HEK293 (cell line): ENCODE measurements around the gene WNT7A.

ENCODE experiments used
- CTCF ChIA-PET: fragments of 350-600 bp; formaldehyde crosslinking; extraction: SDS; loops from one replicate; lab custom pipeline; 2021; ENCODE audit warnings: antibody characterized with exemption; lab: Yijun Ruan, JAX
- POLR2A ChIA-PET: fragments of 300-600 bp; formaldehyde crosslinking; extraction: SDS; loops from one replicate; lab custom pipeline; 2020; ENCODE audit warnings: antibody characterized with exemption, inconsistent platforms; lab: Yijun Ruan, JAX
- H3K27ac ChIP-seq: fragments of 200-500 bp; sonication (Bioruptor generic); 2 replicates; pipeline ENCODE4 v1.5.1; 2014; ENCODE audit warnings: low read depth, low read length, control low read depth, inconsistent platforms; ENCODE audit errors: extremely low read depth
- H3K36me3 ChIP-seq, 2 experiments: fragments of 200-500 bp in 1 of 2; sonication (Bioruptor generic) in 1 of 2; 1 replicate in 1 of 2; 2 replicates in 1 of 2; pipeline ENCODE4 v1.5.1; 2014 to 2017; ENCODE audit warnings: inconsistent platforms in 2 of 2, low read length in 2 of 2; ENCODE audit not compliant: control insufficient read depth in 2 of 2, insufficient read depth in 1 of 2
- H3K4me1 ChIP-seq: fragments of 200-500 bp; sonication (Bioruptor generic); 2 replicates; pipeline ENCODE4 v1.5.1; 2014; ENCODE audit warnings: mild to moderate bottlenecking, low read length, inconsistent platforms; ENCODE audit not compliant: control insufficient read depth, insufficient read depth
- H3K4me3 ChIP-seq: 2 replicates; pipeline ENCODE4 v1.5.1; 2011; ENCODE audit warnings: low read depth, mild to moderate bottlenecking, control low read depth, low read length, moderate library complexity
- H3K9me3 ChIP-seq: fragments of 200-500 bp; sonication (Bioruptor generic); 2 replicates; pipeline ENCODE4 v1.5.1; 2014; ENCODE audit warnings: low read depth, low read length, inconsistent platforms; ENCODE audit not compliant: control insufficient read depth, insufficient read depth
- REPIN1 ChIP-seq: fragments of 450-650 bp; formaldehyde crosslinking; IDR thresholded peaks from 2 replicates; pipeline ENCODE4 v1.5.1; 2017; ENCODE audit warnings: missing biosample characterization, missing genetic modification characterization, low read depth
- SP2 ChIP-seq: fragments of 450-650 bp; formaldehyde crosslinking; IDR thresholded peaks from 2 replicates; pipeline ENCODE4 v1.5.1; 2016; ENCODE audit warnings: missing biosample characterization, missing genetic modification characterization
- ZBTB20 ChIP-seq: fragments of 450-650 bp; formaldehyde crosslinking; IDR thresholded peaks from 2 replicates; pipeline ENCODE4 v1.5.1; 2016; ENCODE audit warnings: missing biosample characterization, missing genetic modification characterization
- ZBTB21 ChIP-seq: fragments of 450-650 bp; formaldehyde crosslinking; IDR thresholded peaks from 2 replicates; pipeline ENCODE4 v1.5.1; 2017; ENCODE audit warnings: missing biosample characterization, missing genetic modification characterization
- ZBTB8A ChIP-seq: fragments of 450-650 bp; formaldehyde crosslinking; IDR thresholded peaks from 2 replicates; pipeline ENCODE4 v1.5.1; 2016; ENCODE audit warnings: missing biosample characterization, missing genetic modification characterization
- ZEB2 ChIP-seq: fragments of 450-650 bp; formaldehyde crosslinking; IDR thresholded peaks from 2 replicates; pipeline ENCODE4 v1.5.1; 2016; ENCODE audit warnings: missing biosample characterization, missing genetic modification characterization
- ZNF426 ChIP-seq: fragments of 450-650 bp; formaldehyde crosslinking; IDR thresholded peaks from 2 replicates; pipeline ENCODE4 v1.5.1; 2017; ENCODE audit warnings: missing biosample characterization, missing genetic modification characterization, mild to moderate bottlenecking, inconsistent platforms, moderate library complexity
- ZNF544 ChIP-seq: fragments of 450-650 bp; formaldehyde crosslinking; IDR thresholded peaks from 2 replicates; pipeline ENCODE4 v1.5.0; 2017; ENCODE audit warnings: missing biosample characterization, missing genetic modification characterization
- ZNF548 ChIP-seq: fragments of 450-650 bp; formaldehyde crosslinking; IDR thresholded peaks from 2 replicates; pipeline ENCODE4 v1.5.1; 2016; ENCODE audit warnings: missing biosample characterization, missing genetic modification characterization
- ZNF654 ChIP-seq: fragments of 450-650 bp; formaldehyde crosslinking; IDR thresholded peaks from 2 replicates; pipeline ENCODE4 v1.5.1; 2016; ENCODE audit warnings: low read depth, missing biosample characterization, missing genetic modification characterization
- TF ChIP-seq, protein P1 (sequence below): fragments of 450-650 bp; formaldehyde crosslinking; IDR thresholded peaks from 2 replicates; pipeline ENCODE4 v1.5.1; 2016; ENCODE audit warnings: missing biosample characterization, missing genetic modification characterization
- TF ChIP-seq, protein P2 (sequence below): fragments of 450-650 bp; formaldehyde crosslinking; IDR thresholded peaks from 2 replicates; pipeline ENCODE4 v1.5.1; 2017; ENCODE audit warnings: missing biosample characterization, missing genetic modification characterization
- TF ChIP-seq, protein P3 (sequence below): fragments of 450-650 bp; formaldehyde crosslinking; IDR thresholded peaks from 2 replicates; pipeline ENCODE4 v1.5.1; 2016; ENCODE audit warnings: missing biosample characterization, missing genetic modification characterization
- TF ChIP-seq, protein P4 (sequence below): fragments of 450-650 bp; formaldehyde crosslinking; IDR thresholded peaks from 2 replicates; pipeline ENCODE4 v1.5.1; 2016; ENCODE audit warnings: missing biosample characterization, missing genetic modification characterization
- TF ChIP-seq, protein P5 (sequence below): fragments of 450-650 bp; formaldehyde crosslinking; IDR thresholded peaks from 2 replicates; pipeline ENCODE4 v1.5.1; 2016; ENCODE audit warnings: missing biosample characterization, missing genetic modification characterization
- TF ChIP-seq, protein P6 (sequence below): fragments of 450-650 bp; formaldehyde crosslinking; IDR thresholded peaks from 2 replicates; pipeline ENCODE4 v1.5.1; 2016; ENCODE audit warnings: missing biosample characterization, missing genetic modification characterization, borderline replicate concordance

Gene WNT7A

DNA sequence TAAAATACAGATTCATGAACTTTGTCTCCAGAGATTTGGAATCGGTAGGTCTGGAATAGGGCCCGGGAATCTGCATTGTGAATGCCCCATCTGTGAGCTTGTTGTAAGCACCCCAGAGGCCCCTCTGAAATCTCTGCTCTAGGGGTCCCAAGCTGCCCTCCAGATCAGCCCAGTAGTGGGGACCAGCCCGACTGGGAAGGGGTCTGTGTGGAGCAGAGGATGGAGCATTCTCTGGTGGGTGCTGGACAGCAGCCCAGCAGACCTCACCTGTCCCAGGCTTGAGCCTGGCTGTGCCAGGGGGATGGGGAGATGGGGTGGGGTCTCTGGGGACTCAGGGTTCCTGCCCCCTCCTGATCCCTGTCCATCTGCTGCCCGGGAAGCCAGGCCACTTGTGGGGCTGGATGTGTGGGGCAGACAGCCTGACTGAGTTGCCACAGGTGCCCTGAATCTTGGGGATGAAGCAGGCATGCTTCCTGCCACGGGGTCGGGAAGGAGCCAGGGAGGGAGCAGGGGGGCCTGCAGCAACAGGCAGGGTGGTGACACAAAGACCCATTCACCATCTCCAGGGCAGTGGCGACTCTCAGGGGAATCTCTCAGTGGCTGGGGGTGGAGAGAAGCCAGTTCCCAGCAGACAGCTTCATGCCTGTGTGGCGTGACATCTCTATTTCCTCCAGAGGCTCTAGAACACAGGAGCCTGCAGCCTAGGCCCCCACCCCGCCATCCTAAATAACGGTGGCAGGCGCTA lies 99.3 kb downstream of the WNT7A start:
- POLR2A ChIA-PET, result no interaction called here
- CTCF ChIA-PET, result interaction anchor here (0.6 kb wide), 1 partner anchor 319 kb away, joined by 3 read pairs; no protein-coding TSS in a partner anchor
- Histone ChIP-seq H3K9me3 (no peaks in the 10 kb centered on the region), H3K4me3 (no peak overlapping the region), H3K36me3 (no peaks in the 10 kb centered on the region), H3K27ac (no peak overlapping the region), H3K4me1 (no peaks in the 10 kb centered on the region)
- TF ChIP-seq, protein P1, sequence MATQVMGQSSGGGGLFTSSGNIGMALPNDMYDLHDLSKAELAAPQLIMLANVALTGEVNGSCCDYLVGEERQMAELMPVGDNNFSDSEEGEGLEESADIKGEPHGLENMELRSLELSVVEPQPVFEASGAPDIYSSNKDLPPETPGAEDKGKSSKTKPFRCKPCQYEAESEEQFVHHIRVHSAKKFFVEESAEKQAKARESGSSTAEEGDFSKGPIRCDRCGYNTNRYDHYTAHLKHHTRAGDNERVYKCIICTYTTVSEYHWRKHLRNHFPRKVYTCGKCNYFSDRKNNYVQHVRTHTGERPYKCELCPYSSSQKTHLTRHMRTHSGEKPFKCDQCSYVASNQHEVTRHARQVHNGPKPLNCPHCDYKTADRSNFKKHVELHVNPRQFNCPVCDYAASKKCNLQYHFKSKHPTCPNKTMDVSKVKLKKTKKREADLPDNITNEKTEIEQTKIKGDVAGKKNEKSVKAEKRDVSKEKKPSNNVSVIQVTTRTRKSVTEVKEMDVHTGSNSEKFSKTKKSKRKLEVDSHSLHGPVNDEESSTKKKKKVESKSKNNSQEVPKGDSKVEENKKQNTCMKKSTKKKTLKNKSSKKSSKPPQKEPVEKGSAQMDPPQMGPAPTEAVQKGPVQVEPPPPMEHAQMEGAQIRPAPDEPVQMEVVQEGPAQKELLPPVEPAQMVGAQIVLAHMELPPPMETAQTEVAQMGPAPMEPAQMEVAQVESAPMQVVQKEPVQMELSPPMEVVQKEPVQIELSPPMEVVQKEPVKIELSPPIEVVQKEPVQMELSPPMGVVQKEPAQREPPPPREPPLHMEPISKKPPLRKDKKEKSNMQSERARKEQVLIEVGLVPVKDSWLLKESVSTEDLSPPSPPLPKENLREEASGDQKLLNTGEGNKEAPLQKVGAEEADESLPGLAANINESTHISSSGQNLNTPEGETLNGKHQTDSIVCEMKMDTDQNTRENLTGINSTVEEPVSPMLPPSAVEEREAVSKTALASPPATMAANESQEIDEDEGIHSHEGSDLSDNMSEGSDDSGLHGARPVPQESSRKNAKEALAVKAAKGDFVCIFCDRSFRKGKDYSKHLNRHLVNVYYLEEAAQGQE (tag by site-specific recombination), result peak; percentile 55
- TF ChIP-seq SP2 (tag by site-specific recombination), result no peak
- TF ChIP-seq REPIN1, result no peak
- TF ChIP-seq ZBTB20 (tag by site-specific recombination), result 0 out of 2 replicates have a peak, but pooled peaks have one; percentile 43

DNA sequence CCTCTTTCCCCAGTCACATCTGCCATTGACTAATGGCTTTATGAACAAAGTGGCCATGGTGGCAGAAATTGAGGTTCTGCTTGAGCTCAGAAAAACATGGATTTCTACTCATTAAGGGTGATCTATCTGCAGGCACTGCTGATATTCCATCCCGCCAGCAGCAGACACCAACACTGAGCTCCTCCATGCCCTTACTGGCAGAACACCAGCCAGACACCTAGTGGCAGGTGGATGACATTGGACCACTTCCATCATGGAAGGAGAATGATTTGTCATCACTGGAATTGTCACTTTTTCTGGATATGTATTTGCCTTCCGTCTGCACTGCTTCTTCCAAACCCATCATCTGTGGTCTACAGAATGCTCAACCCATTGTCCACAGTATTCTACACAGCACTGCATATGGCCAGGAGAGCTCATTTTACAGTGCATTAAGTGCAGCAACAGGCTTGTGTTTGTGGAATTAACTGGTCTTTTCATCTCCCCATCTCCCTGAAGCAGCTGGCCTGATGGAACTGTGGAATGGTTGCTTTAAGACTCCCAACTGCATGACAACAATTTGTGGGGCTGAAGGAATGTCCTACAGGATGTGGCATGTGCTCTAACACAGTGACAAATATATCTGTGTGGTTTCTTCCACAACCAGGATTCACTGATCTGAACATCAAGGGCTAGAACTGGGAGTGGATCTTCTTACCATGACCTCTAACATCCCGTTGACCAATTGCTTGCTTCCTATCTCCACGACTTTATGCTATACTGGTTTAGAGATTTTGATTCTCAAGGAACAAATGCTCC lies 103.4 kb downstream of the WNT7A start:
- Histone ChIP-seq H3K4me1 (no peaks in the 10 kb centered on the region), H3K9me3 (no peaks in the 10 kb centered on the region), H3K27ac (no peak overlapping the region), H3K36me3 (no peaks in the 10 kb centered on the region), H3K4me3 (no peak overlapping the region)
- ChIA-PET CTCF (interaction anchor here (0.5 to 0.7 kb wide), 3 partner anchors 62 to 150 kb away, joined by 3 read pairs; no protein-coding TSS in a partner anchor), POLR2A (no interaction called here)
- TF ChIP-seq ZEB2 (tag by site-specific recombination) (no peak), ZBTB8A (tag by site-specific recombination) (no peak), ZBTB21 (tag by site-specific recombination) (no peak), ZNF548 (no peak), ZNF544 (tag by site-specific recombination) (no peak), ZNF654 (tag by site-specific recombination) (no peak), ZNF426 (tag by site-specific recombination) (no peak)
- TF ChIP-seq, protein P2, sequence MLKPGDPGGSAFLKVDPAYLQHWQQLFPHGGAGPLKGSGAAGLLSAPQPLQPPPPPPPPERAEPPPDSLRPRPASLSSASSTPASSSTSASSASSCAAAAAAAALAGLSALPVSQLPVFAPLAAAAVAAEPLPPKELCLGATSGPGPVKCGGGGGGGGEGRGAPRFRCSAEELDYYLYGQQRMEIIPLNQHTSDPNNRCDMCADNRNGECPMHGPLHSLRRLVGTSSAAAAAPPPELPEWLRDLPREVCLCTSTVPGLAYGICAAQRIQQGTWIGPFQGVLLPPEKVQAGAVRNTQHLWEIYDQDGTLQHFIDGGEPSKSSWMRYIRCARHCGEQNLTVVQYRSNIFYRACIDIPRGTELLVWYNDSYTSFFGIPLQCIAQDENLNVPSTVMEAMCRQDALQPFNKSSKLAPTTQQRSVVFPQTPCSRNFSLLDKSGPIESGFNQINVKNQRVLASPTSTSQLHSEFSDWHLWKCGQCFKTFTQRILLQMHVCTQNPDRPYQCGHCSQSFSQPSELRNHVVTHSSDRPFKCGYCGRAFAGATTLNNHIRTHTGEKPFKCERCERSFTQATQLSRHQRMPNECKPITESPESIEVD (tag by site-specific recombination), result no peak
- TF ChIP-seq, protein P3, sequence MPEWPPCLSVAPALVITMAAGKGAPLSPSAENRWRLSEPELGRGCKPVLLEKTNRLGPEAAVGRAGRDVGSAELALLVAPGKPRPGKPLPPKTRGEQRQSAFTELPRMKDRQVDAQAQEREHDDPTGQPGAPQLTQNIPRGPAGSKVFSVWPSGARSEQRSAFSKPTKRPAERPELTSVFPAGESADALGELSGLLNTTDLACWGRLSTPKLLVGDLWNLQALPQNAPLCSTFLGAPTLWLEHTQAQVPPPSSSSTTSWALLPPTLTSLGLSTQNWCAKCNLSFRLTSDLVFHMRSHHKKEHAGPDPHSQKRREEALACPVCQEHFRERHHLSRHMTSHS (tag by site-specific recombination), result no peak
- TF ChIP-seq, protein P4, sequence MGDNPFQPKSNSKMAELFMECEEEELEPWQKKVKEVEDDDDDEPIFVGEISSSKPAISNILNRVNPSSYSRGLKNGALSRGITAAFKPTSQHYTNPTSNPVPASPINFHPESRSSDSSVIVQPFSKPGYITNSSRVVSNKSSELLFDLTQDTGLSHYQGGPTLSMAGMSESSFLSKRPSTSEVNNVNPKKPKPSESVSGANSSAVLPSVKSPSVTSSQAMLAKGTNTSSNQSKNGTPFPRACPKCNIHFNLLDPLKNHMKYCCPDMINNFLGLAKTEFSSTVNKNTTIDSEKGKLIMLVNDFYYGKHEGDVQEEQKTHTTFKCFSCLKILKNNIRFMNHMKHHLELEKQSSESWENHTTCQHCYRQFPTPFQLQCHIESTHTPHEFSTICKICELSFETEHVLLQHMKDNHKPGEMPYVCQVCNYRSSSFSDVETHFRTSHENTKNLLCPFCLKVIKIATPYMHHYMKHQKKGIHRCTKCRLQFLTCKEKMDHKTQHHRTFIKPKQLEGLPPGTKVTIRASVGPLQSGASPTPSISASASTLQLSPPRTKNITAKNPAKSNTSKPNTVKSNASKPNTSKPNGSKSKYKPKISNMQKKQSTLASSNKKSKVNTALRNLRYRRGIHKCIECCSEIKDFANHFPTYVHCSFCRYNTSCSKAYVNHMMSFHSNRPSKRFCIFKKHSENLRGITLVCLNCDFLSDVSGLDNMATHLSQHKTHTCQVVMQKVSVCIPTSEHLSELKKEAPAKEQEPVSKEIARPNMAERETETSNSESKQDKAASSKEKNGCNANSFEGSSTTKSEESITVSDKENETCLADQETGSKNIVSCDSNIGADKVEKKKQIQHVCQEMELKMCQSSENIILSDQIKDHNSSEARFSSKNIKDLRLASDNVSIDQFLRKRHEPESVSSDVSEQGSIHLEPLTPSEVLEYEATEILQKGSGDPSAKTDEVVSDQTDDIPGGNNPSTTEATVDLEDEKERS, result no peak
- TF ChIP-seq, protein P5, sequence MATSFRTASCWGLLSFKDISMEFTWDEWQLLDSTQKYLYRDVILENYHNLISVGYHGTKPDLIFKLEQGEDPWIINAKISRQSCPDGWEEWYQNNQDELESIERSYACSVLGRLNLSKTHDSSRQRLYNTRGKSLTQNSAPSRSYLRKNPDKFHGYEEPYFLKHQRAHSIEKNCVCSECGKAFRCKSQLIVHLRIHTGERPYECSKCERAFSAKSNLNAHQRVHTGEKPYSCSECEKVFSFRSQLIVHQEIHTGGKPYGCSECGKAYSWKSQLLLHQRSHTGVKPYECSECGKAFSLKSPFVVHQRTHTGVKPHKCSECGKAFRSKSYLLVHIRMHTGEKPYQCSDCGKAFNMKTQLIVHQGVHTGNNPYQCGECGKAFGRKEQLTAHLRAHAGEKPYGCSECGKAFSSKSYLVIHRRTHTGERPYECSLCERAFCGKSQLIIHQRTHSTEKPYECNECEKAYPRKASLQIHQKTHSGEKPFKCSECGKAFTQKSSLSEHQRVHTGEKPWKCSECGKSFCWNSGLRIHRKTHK (tag by site-specific recombination), result no peak
- TF ChIP-seq, protein P6, sequence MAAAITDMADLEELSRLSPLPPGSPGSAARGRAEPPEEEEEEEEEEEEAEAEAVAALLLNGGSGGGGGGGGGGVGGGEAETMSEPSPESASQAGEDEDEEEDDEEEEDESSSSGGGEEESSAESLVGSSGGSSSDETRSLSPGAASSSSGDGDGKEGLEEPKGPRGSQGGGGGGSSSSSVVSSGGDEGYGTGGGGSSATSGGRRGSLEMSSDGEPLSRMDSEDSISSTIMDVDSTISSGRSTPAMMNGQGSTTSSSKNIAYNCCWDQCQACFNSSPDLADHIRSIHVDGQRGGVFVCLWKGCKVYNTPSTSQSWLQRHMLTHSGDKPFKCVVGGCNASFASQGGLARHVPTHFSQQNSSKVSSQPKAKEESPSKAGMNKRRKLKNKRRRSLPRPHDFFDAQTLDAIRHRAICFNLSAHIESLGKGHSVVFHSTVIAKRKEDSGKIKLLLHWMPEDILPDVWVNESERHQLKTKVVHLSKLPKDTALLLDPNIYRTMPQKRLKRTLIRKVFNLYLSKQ, result no peak
